NOMO-1 treated with dmso at 0.1 percent for 144 hours (cell line): Measurements from ENCODE around the gene NUP210.
"Not testable (repeated sequence)": the region's sequence is repeated elsewhere in the genome, so short reads cannot be mapped to it uniquely, and the experiment has no call there.

Source experiments
- DNase-seq: peaks from one replicate; lab custom pipeline; 2025; ENCODE audit not compliant: unreplicated experiment; lab: John Stamatoyannopoulos, UW

Gene NUP210

DNA sequence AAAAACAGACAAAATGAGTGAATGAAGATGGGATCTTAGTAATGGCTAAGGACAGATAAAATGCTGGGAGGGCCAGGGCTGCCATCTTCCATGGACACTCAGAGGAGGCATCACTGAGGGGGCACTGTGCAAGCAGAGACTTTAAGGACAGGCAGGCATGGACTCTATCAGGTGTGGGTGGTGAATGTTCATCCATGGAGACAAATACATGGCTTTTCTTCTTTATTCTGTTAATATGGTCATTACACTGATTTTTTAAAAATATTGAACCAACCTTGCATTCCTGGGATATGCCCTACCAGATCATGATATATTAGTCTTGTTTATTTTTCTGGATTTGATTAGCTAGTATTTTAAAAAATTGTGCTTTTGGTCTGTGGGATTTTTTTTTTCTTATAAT lies 12.2 kb downstream of the NUP210 start:
- no peak for DNase-seq

DNA sequence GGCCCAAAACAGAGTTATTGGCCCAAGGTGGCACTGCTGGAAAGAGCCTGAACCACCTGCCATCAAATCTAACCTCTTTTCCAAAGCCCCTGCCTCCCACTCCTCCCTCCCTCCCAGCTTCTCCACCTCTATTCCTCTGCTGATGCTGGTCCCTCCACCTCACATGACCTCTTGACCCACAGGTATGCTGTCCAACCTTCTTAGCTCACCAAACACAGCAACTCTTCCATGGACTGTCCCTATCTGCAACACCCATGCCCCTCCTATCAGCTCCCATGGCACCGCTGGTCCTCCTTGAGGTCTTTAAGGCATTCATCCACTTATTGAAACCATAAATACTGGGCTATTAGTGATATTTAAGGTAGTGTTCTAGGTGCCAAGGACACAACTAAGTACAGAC lies 12.6 kb downstream of the NUP210 start:
- no peak for DNase-seq

GRCh38 chr3:13406190-13406589 lies 13.9 kb downstream of the NUP210 start:
- DNase-seq = no peak

DNA sequence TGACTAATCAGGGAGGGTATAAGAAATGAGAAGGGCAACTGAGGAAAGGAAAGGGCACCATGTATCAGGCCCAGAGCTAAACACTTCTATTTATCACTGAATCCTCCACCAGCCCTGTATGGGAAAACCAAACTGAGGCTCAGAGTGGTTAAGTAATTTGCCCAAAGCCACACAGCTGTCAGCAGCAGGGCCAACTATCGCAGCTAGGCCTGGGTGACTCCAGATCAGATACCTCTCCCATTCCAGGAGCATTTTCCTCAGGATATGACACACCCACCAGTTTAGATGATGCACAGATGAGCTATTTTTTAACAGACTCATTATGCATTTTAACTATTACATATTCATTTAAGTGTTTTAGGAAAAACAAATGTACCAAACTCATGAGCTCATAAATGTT lies 14.5 kb downstream of the NUP210 start:
- DNase-seq = no peak

DNA sequence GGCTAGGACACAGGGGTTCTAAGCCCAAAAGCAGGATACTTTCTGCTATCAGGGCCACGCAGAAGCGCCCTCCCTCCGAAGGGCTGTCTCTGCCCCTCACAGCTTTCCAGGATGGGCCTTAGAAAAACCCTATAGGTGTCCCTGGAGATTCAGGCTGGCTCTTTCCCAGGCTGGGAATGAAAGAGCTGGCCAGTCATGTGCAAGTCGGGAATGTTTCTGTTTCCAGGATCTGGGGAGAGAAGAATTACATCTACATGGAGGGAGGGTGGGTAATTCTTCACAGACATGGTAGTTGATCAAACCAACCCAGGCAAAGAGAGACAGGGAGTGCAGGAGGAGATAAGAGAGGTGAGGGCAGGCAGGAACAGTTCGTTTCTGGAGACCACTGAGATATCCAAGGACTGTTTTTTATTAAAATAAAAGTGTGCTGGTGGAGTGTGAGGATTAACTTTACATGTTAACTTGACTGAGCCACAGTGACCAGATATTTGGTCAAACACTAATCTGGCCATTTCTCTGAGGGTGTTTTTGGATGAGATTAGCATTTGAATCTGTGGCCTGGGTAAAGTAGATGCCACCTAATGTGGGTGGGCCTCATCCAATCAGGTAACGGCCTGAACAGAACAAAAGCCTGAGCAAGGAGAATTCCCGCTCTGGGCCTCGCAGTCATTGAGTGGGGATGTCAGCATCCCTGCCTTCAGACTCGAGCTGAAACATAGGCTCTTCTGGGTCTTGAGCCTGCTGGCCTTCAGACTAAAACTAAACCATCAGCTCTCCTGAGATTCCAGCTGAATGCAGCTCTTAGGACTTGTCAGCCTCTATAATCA lies 15.3 kb downstream of the NUP210 start:
- DNase-seq = no peak

GRCh38 chr3:13403847-13404246 lies 16.3 kb downstream of the NUP210 start:
- DNase-seq = no peak

GRCh38 chr3:13403213-13403819 lies 16.8 kb downstream of the NUP210 start:
- no peak for DNase-seq

DNA sequence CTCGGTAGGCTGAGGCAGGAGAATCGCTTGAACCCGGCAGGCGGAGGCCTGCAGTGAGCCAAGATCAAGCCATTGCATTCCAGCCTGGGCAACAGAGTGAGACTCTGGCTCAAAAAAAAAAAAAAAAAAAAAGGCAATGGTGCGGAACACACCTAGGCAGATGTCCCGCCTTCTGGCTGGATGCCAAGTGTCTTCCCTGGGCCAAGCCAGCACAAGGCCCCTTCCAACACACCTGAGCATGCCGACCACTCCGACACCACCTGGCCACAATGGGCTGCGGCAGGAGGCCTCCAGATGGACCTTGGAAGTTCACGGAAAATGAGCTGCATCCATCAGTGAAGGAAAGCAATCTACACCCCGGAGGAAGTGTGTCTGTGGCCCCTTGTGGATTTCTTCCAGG lies 19.0 kb downstream of the NUP210 start:
- DNase-seq = no peak

GRCh38 chr3:13400114-13400673 lies 19.9 kb downstream of the NUP210 start:
- DNase-seq = no peak

DNA sequence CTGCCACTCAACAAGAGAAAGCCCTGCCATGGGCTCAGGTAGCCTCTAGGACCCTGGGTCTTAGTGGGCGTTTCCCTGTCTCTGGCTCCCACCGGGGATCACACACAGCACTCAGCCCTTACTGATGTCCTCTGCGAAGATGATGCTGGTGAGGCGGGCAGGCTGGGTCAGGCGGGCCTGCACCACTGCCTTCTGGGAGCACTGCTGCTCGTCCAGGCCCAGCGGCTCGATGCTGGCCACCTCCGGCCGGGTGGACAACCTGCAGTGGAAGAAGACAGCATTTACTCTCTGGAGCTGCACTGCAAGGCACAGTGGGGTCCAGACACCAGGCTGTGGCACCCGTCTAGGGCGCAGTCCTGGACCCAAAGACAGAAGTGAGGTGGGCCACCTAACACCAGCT lies 20.5 kb downstream of the NUP210 start:
- DNase-seq = no peak

DNA sequence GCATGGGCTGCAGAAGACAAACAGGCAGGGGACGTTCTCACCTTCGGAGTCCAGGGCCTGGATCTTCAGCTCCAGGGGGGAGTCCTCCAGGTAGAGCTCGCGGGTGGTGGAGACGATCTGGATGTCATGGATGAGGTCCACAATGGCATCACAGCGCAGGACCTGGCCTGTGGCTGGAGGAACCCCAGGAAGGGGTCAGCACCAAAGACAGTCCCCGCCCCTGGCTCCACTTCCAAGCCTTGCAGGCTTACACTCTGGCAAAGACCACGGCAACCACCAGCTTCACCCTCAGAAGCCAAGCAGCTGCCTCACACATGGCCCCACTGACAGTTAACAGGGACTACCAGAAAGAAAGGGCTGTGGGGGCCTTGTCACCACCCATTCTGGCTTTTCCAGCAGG lies 22.8 kb downstream of the NUP210 start:
- DNase-seq = no peak

DNA sequence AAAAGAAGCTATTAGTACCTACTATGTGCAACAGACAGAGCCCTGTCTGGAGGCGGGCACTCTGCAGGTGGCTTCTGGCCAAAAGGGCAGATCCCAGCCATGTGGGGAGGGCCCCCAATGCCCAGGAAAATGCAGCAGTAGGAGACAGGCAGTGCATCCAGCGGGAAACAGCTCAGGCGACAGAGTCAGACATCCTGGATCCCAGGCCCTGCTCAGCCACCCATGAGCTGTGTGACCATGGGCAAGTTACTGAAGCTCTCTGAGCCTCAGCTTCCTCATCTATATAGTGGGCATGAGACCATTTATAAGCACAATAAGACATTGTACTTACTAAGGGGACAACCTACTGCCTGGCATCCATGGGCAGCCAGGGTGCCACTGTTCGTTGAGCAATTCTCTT lies 25.8 kb downstream of the NUP210 start:
- DNase-seq = no peak

GRCh38 chr3:13393427-13394360 lies 26.4 kb downstream of the NUP210 start:
- DNase-seq = no peak

- DNase-seq = no peak
These were observed 28.8 kb downstream of the NUP210 start for GRCh38 chr3:13391308-13391707.

- no peak for DNase-seq
These were observed 30.7 kb downstream of the NUP210 start for GRCh38 chr3:13389378-13389777.

GRCh38 chr3:13388816-13389215 lies 31.3 kb downstream of the NUP210 start:
- DNase-seq = no peak

DNA sequence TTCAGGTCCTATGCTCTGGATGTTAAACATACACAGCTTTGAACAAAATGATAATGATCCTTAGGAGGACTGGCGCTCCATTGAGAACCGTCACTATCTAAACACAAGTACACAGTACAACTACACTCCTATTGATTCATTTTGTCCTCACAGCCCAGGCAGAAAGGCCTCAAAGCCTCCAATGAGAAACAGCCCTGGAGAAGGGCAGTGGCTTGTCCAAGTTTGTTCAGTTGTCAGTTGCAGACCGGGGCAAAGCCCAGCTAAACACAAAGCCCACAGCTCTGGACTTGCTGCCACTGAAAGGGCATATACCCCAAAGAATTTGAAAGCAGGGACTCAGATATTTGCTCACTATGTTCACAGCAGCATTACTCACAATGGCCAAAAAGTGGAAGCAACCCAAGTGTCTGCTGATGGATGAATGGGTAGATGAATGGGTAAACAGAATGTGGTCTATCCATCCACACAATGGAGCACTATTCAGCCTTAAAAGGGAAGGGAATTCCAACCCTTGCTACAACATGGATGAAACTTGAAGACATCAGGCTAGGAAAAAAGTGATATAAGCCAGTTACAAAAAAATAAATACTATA lies 34.7 kb downstream of the NUP210 start:
- DNase-seq = no peak

DNA sequence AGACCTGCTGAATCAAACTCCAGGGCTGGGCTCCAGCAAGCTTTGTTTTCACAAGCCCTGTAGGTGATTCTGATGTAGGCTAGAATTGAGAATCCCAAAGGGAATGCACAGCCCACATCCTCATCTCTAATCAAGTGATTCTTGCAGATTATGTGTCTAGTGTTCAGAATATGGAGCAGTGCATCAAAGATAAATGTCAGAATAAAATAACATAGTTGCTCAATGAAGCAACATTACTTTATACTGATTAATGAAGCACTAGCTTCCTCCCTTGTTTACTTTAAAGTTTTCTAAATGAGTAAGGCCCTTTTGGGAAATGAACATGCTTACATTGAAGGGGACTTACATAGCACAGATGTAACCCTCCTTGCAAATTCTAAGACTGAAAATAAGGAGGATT lies 39.2 kb downstream of the NUP210 start:
- no peak for DNase-seq

- DNase-seq = no peak
These were observed 40.8 kb downstream of the NUP210 start for GRCh38 chr3:13379201-13379830.

DNA sequence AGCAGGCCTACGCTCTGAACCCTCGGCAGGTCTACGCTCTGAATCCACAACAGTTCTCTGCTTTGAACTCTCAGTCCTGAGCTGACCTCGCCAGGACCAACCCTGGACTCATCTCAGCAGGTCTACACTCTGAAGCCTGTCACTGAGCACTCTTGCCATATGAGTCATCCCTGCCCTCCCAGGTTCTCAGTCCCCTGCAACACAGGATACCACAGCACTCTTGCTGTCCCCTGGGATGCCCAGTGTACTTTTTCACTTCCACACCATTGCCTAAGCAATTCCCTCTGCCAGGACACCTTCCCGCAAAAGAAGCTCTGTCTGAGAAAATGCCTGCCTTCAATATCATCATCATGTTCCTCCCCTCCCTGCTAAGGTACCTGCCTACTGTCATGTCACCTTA lies 42.0 kb downstream of the NUP210 start:
- DNase-seq = no peak

DNA sequence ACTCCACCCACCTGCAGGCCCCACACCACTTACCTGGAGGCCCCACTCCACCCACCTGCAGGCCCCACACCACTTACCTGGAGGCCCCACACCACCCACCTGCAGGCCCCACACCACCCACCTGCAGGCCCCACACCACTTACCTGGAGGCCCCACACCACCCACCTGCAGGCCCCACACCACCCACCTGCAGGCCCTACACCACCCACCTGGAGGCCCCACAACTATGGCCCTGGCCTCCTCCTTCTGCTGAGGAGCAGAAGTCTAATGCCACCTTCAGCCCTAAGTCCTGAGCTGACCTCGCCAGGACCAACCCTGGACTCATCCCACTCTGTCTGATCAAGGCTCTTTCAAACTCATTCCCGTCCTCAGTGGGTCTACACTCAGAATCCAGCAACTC lies 42.4 kb downstream of the NUP210 start:
- DNase-seq = not testable (repeated sequence)
